Transverse colon (tissue), 3 donors: ENCODE results near the gene FAM168B.

Source experiments
- CTCF ChIP-seq, 5 experiments: fragments of 200-600 bp in 3 of 5; fragments of 450-650 bp in 2 of 5; sonication (generic) in 3 of 5; IDR thresholded peaks; 1 replicate in 2 of 5; 2 replicates in 3 of 5; pipeline ENCODE4 v1.5.1; 2016 to 2017; ENCODE audit warnings: antibody characterized with exemption in 5 of 5, inconsistent platforms in 3 of 5, mild to moderate bottlenecking in 2 of 5, moderate library complexity in 1 of 5
- EP300 ChIP-seq: sonication (generic); formaldehyde crosslinking; IDR thresholded peaks from one replicate; pipeline ENCODE4 v1.6.1; 2017; ENCODE audit warnings: antibody characterized with exemption, low read depth

GRCh38 chr2:131077966-131078365 is 15.3 kb downstream of the FAM168B start:
- TF ChIP-seq CTCF (IDR thresholded peaks at IDR 0.05), result no peak
- no peak for TF ChIP-seq EP300
